ENCODE results near the gene PCNT.

The PCNT gene

GRCh38 chr21:46465651-46466050, 141.7 kb downstream of the PCNT start:
- Histone ChIP-seq H2BK120ac (ENCODE audit: low read depth, low read length) (no peak overlapping the region), H3K79me1 (ENCODE audit: low read depth, low read length) (peaks cover 4% of the 10 kb centered on the region), H4K91ac (ENCODE audit: low read depth, low read length, poor library complexity) (no peak overlapping the region), H3K4me2 (ENCODE audit: insufficient read depth, low read length, poor library complexity, severe bottlenecking) (no peak overlapping the region), H3K18ac (ENCODE audit: low read length) (no peak overlapping the region), H2AK5ac (ENCODE audit: low read depth, low read length) (no peak overlapping the region), H2AFZ (ENCODE audit: low read length) (no peak overlapping the region), H2BK15ac (ENCODE audit: low read length) (no peak overlapping the region), H2BK12ac (ENCODE audit: low read length) (no peak overlapping the region), H3K27ac (replicated peaks; ENCODE audit: low read length) (no peak overlapping the region), H3K9ac (ENCODE audit: low read depth, low read length, poor library complexity) (no peak overlapping the region), H3K36me3 (replicated peaks in 1 of 2; ENCODE audit: control insufficient read depth in 2 of 2, insufficient read depth in 2 of 2, low read length in 2 of 2) (peaks cover 6 to 63% of the 10 kb centered on the region in 2 donors), H3K14ac (ENCODE audit: low read length) (no peak overlapping the region), H3K4ac (ENCODE audit: low read length) (no peak overlapping the region), H3K4me1 (ENCODE audit: control insufficient read depth in 2 of 2, insufficient read depth in 1 of 2, low read depth in 1 of 2, low read length in 2 of 2) (peaks cover 0 to 2% of the 10 kb centered on the region in 2 donors), H3K27me3 (ENCODE audit: control insufficient read depth in 3 of 3, insufficient read depth in 3 of 3, low read depth in 1 of 3, low read length in 3 of 3) (no peaks in the 10 kb centered on the region), H3K9me3 (replicated peaks in 1 of 2; ENCODE audit: control insufficient read depth in 2 of 2, insufficient read depth in 1 of 2, low read depth in 1 of 2, low read length in 2 of 2) (peaks cover 0 to 2% of the 10 kb centered on the region in 2 donors), H4K8ac (ENCODE audit: low read depth, low read length) (no peak overlapping the region), H2BK5ac (ENCODE audit: low read length) (no peak overlapping the region), H3K23ac (ENCODE audit: low read depth, low read length, poor library complexity) (no peak overlapping the region), H3K4me3 (ENCODE audit: low read length in 2 of 2) (no peak overlapping the region)
- no peak for DNase-seq (ENCODE audit: low spot score)
- no CpG with 5 or more reads among the region's 3 CpGs for WGBS, 2 donors (ENCODE audit: extremely low coverage in 2 of 2, insufficient read length in 2 of 2, insufficient replicate concordance in 1 of 2)

DNA sequence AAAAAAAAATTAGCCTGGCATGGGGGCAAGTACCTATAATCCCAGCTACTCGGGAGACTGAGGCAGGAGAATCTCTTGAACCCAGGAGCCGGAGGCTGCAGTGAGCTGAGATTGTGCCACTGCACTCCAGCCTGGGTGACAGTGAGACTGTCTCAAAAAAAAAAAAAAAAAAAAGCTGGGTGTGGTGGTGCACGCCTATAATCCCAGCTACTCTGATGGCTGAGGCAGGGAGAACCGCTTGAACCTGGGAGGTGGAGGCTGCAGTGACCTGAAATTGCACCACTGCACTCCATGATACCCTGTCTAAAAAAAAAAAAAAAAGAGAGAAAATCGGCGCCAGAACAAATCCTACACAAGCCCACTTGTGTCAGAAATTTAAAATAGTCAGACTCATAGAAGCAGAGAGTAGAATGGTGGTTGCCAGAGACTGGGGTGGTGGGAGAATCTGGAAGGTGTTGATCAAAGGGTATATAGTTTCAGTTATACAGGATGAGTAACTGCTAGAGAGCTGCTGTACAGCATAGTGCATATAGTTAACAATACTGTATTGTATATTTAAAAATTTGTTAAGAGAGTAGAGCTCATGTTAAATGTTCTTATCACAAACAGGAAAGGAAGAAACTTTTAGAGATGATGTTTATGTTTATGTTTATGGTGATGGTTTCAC, 144.3 kb downstream of the PCNT start:
- Histone ChIP-seq H2AFZ (ENCODE audit: low read length) (no peak overlapping the region), H3K4me2 (ENCODE audit: insufficient read depth, low read length, poor library complexity, severe bottlenecking) (no peak overlapping the region), H3K79me1 (ENCODE audit: low read depth, low read length) (peaks cover 7% of the 10 kb centered on the region), H2BK15ac (ENCODE audit: low read length) (no peak overlapping the region), H3K27me3 (ENCODE audit: control insufficient read depth in 3 of 3, insufficient read depth in 3 of 3, low read depth in 1 of 3, low read length in 3 of 3) (no peaks in the 10 kb centered on the region), H3K9ac (ENCODE audit: low read depth, low read length, poor library complexity) (no peak overlapping the region), H3K18ac (ENCODE audit: low read length) (no peak overlapping the region), H2BK5ac (ENCODE audit: low read length) (no peak overlapping the region), H2AK5ac (ENCODE audit: low read depth, low read length) (no peak overlapping the region), H3K4me3 (ENCODE audit: low read length in 2 of 2) (no peak overlapping the region), H4K8ac (ENCODE audit: low read depth, low read length) (no peak overlapping the region), H3K4me1 (ENCODE audit: control insufficient read depth in 2 of 2, insufficient read depth in 1 of 2, low read depth in 1 of 2, low read length in 2 of 2) (peaks cover 0 to 1% of the 10 kb centered on the region in 2 donors), H4K91ac (ENCODE audit: low read depth, low read length, poor library complexity) (no peak overlapping the region), H3K4ac (ENCODE audit: low read length) (no peak overlapping the region), H2BK120ac (ENCODE audit: low read depth, low read length) (no peak overlapping the region), H3K14ac (ENCODE audit: low read length) (no peak overlapping the region), H3K27ac (replicated peaks; ENCODE audit: low read length) (no peak overlapping the region), H3K23ac (ENCODE audit: low read depth, low read length, poor library complexity) (no peak overlapping the region), H3K36me3 (replicated peaks in 1 of 2; ENCODE audit: control insufficient read depth in 2 of 2, insufficient read depth in 2 of 2, low read length in 2 of 2) (peaks cover 2 to 48% of the 10 kb centered on the region in 2 donors), H3K9me3 (replicated peaks in 1 of 2; ENCODE audit: control insufficient read depth in 2 of 2, insufficient read depth in 1 of 2, low read depth in 1 of 2, low read length in 2 of 2) (peaks cover 0 to 2% of the 10 kb centered on the region in 2 donors), H2BK12ac (ENCODE audit: low read length) (no peak overlapping the region)
- no peak for DNase-seq (ENCODE audit: low spot score)
- WGBS, 2 donors (ENCODE audit: extremely low coverage in 2 of 2, insufficient read length in 2 of 2, insufficient replicate concordance in 1 of 2), result no CpG with 5 or more reads among the region's 6 CpGs

DNA sequence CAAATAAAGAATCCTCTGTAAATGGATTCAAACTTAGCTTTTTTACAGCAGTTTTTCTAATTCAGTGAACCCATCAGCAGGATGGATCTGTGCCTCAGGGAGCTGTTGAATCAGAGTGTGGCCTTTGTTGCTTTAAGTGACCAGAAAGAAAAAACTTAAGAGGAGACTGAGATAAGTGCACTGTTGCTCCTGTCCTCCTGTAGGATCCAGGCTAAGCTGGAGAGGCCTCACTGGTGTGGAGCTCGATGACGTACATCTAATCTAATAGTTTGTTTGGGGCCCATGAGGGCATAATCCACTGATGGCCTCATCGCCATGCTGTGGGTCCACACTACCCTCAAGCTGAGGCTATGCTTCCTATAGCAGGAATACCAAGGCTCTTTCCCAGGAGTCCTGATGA, 145.3 kb downstream of the PCNT start:
- H3K79me1 ChIP-seq (ENCODE audit: low read depth, low read length), result peaks cover 7% of the 10 kb centered on the region
- H4K8ac ChIP-seq (ENCODE audit: low read depth, low read length), result no peak overlapping the region

DNA sequence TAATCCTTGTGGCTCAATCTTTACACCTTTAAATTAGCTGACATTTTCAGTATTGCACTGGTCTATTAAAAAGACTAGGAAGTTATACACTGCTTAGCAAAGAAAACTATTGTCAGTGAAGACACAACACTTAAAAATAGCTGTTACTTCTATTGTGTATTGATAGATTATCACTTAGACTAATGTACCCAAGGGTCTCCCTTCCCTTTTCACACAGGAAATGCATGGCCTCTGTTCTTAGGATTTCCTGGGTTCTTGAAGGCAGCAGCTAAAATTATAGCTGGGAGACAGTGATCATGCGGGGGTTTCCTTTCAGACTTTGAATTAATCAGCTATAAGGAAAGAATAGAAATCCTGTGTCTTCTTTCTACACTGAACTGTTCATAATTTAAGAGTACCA, 147.6 kb downstream of the PCNT start:
- Histone ChIP-seq H3K4me3 (ENCODE audit: low read length in 2 of 2) (no peak overlapping the region), H4K8ac (ENCODE audit: low read depth, low read length) (no peak overlapping the region), H3K27me3 (ENCODE audit: control insufficient read depth in 3 of 3, insufficient read depth in 3 of 3, low read depth in 1 of 3, low read length in 3 of 3) (no peaks in the 10 kb centered on the region), H2BK12ac (ENCODE audit: low read length) (no peak overlapping the region), H3K18ac (ENCODE audit: low read length) (no peak overlapping the region), H3K9ac (ENCODE audit: low read depth, low read length, poor library complexity) (no peak overlapping the region), H4K91ac (ENCODE audit: low read depth, low read length, poor library complexity) (no peak overlapping the region), H3K23ac (ENCODE audit: low read depth, low read length, poor library complexity) (no peak overlapping the region), H3K36me3 (replicated peaks in 1 of 2; ENCODE audit: control insufficient read depth in 2 of 2, insufficient read depth in 2 of 2, low read length in 2 of 2) (peaks cover 2 to 42% of the 10 kb centered on the region in 2 donors), H3K4me1 (ENCODE audit: control insufficient read depth in 2 of 2, insufficient read depth in 1 of 2, low read depth in 1 of 2, low read length in 2 of 2) (peaks cover 0 to 1% of the 10 kb centered on the region in 2 donors), H3K14ac (ENCODE audit: low read length) (no peak overlapping the region), H2AK5ac (ENCODE audit: low read depth, low read length) (no peak overlapping the region), H3K9me3 (replicated peaks in 1 of 2; ENCODE audit: control insufficient read depth in 2 of 2, insufficient read depth in 1 of 2, low read depth in 1 of 2, low read length in 2 of 2) (peaks cover 0 to 2% of the 10 kb centered on the region in 2 donors), H2BK5ac (ENCODE audit: low read length) (no peak overlapping the region), H3K4me2 (ENCODE audit: insufficient read depth, low read length, poor library complexity, severe bottlenecking) (no peak overlapping the region), H3K27ac (replicated peaks; ENCODE audit: low read length) (no peak overlapping the region), H2AFZ (ENCODE audit: low read length) (no peak overlapping the region), H3K79me1 (ENCODE audit: low read depth, low read length) (peaks cover 7% of the 10 kb centered on the region), H2BK15ac (ENCODE audit: low read length) (no peak overlapping the region), H2BK120ac (ENCODE audit: low read depth, low read length) (no peak overlapping the region), H3K4ac (ENCODE audit: low read length) (no peak overlapping the region)
- no CpG with 5 or more reads among the region's 1 CpG for WGBS, 2 donors (ENCODE audit: extremely low coverage in 2 of 2, insufficient read length in 2 of 2, insufficient replicate concordance in 1 of 2)
- no peak for DNase-seq (ENCODE audit: low spot score)

More for the DNA sequence above, 145.3 kb downstream of the PCNT start:
- no peak overlapping the region for H3K18ac ChIP-seq (ENCODE audit: low read length)
- no peaks in the 10 kb centered on the region for H3K27me3 ChIP-seq (ENCODE audit: control insufficient read depth in 3 of 3, insufficient read depth in 3 of 3, low read depth in 1 of 3, low read length in 3 of 3)
- H3K4ac ChIP-seq (ENCODE audit: low read length), result no peak overlapping the region
- WGBS, 2 donors (ENCODE audit: extremely low coverage in 2 of 2, insufficient read length in 2 of 2, insufficient replicate concordance in 1 of 2), result no CpG with 5 or more reads among the region's 3 CpGs
- H2AK5ac ChIP-seq (ENCODE audit: low read depth, low read length), result no peak overlapping the region
- no peak overlapping the region for H2BK120ac ChIP-seq (ENCODE audit: low read depth, low read length)
- no peak overlapping the region for H2BK12ac ChIP-seq (ENCODE audit: low read length)
- no peak overlapping the region for H3K23ac ChIP-seq (ENCODE audit: low read depth, low read length, poor library complexity)
- peaks cover 3 to 49% of the 10 kb centered on the region in 2 donors for H3K36me3 ChIP-seq (replicated peaks in 1 of 2; ENCODE audit: control insufficient read depth in 2 of 2, insufficient read depth in 2 of 2, low read length in 2 of 2)
- peaks cover 0 to 1% of the 10 kb centered on the region in 2 donors for H3K4me1 ChIP-seq (ENCODE audit: control insufficient read depth in 2 of 2, insufficient read depth in 1 of 2, low read depth in 1 of 2, low read length in 2 of 2)
- DNase-seq (ENCODE audit: low spot score), result no peak
- H4K91ac ChIP-seq (ENCODE audit: low read depth, low read length, poor library complexity), result no peak overlapping the region
- peaks cover 0 to 2% of the 10 kb centered on the region in 2 donors for H3K9me3 ChIP-seq (replicated peaks in 1 of 2; ENCODE audit: control insufficient read depth in 2 of 2, insufficient read depth in 1 of 2, low read depth in 1 of 2, low read length in 2 of 2)
- H3K4me2 ChIP-seq (ENCODE audit: insufficient read depth, low read length, poor library complexity, severe bottlenecking), result no peak overlapping the region
- no peak overlapping the region for H3K27ac ChIP-seq (replicated peaks; ENCODE audit: low read length)
- H3K9ac ChIP-seq (ENCODE audit: low read depth, low read length, poor library complexity), result no peak overlapping the region
- no peak overlapping the region for H2BK5ac ChIP-seq (ENCODE audit: low read length)
- no peak overlapping the region for H3K4me3 ChIP-seq (ENCODE audit: low read length in 2 of 2)
- H2BK15ac ChIP-seq (ENCODE audit: low read length), result no peak overlapping the region
- no peak overlapping the region for H3K14ac ChIP-seq (ENCODE audit: low read length)
- no peak overlapping the region for H2AFZ ChIP-seq (ENCODE audit: low read length)
